HG02870 (cell line): Measurements from ENCODE around the gene DCAF6.

Experiments
- ATAC-seq: cut with Tn5 transposase; IDR thresholded peaks from one replicate; pipeline ENCODE4 v1.9.1; 2021; ENCODE audit warnings: mild to moderate bottlenecking, moderate library complexity; ENCODE audit not compliant: unreplicated experiment

The DCAF6 gene

GRCh38 chr1:167955915-167956314, 19.4 kb downstream of the DCAF6 start:
- no peak for ATAC-seq

DNA sequence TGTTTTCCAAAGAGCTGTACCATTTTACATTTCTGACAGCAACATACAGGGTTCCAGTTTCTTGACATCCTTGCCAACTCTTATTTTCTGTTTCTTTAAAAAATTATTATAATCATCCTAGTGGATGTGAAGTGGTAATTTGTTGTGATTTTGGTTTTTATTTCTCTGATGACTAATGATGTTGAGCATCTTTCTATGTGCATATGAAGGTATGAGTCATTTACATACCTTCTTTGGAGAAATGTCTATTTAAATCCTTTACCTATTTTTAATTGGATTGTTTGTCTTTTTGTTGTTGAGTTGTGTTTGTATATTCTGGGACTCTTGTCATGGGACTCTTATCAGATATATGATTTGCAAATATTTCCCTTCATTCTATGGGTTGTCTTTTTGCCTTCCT, 21.2 kb downstream of the DCAF6 start:
- no peak for ATAC-seq

- ATAC-seq: no peak
Measured at GRCh38 chr1:167964646-167965045, 28.2 kb downstream of the DCAF6 start.

DNA sequence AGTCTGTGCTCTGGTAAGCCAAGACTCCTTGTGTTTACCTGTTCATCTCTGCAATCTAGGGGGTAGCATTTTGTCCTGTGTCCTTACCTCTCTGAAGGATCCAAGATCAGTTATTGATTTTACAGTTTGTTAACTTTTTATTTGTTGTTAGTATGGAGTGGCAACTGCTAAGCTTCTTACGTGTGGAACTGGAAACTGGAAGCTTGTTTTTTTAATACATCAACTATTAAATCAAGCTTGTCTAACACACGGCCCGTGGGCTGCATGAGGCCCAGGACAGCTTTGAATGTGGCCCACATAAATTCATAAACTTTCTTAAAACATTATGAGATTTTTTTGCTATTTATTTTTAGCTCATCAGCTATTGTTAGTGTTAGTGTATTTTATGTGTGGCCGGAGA, 29.6 kb downstream of the DCAF6 start:
- ATAC-seq: no peak

DNA sequence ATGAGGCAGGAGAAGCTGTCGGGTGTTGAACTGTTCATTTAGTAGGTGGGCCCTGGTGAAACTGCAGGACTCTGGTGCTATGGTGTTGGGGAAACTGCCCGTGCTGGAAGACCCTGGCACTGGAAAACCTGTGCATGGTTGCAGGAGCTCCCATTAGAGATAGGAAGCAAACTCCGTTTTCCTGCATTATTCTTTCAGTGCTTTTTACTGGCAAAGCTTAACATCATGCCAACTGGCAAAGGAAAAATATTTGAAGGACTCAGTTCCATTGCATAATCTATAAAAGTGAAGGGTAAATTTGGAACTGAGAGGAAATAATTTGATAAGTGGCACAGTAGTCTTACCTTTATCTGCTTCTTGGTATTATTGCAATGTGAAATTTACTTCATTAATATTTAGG, 32.1 kb downstream of the DCAF6 start:
- no peak for ATAC-seq

DNA sequence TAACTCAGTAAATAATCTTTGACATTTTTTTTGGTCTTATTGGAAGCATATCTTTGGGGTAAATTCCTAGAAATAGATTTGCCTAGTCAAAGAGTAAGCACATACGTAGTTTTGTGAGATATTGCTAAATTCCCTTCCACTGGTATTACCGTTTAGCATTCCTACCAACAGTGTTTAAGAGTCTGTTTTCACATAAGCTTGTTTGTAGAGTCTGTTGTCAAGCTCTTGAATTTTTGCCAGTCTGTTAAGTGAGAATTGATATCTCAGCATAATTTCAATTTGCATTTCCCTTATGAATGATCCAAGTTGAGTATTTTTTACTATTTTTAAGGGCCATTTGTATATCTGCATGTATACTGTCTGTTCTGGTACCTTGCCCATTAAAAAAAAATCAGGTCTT, 37.3 kb downstream of the DCAF6 start:
- ATAC-seq: no peak

DNA sequence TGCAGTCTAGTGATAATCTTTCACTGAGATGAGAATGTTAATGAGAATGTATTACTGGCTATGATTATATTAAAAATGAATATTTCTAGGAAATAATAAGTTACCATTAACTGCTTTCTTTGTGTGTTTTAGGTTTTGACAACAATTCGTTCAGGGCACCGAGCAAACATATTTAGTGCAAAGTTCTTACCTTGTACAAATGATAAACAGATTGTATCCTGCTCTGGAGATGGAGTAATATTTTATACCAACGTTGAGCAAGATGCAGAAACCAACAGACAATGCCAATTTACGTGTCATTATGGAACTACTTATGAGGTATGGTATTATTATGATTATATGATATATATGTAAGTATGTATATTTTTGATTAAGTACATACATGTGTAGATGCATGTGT, 38.2 kb downstream of the DCAF6 start:
- ATAC-seq: no peak

GRCh38 chr1:167977245-167977644, 40.8 kb downstream of the DCAF6 start:
- ATAC-seq: no peak

GRCh38 chr1:167981933-167982332, 45.5 kb downstream of the DCAF6 start:
- ATAC-seq: no peak

GRCh38 chr1:167983797-167984420, 47.4 kb downstream of the DCAF6 start:
- ATAC-seq: no peak

GRCh38 chr1:167984886-167985489, 48.5 kb downstream of the DCAF6 start:
- ATAC-seq: no peak

- no peak for ATAC-seq
Measured at GRCh38 chr1:167987174-167987573, 50.7 kb downstream of the DCAF6 start.

GRCh38 chr1:167991546-167991945, 55.1 kb downstream of the DCAF6 start:
- ATAC-seq: no peak

DNA sequence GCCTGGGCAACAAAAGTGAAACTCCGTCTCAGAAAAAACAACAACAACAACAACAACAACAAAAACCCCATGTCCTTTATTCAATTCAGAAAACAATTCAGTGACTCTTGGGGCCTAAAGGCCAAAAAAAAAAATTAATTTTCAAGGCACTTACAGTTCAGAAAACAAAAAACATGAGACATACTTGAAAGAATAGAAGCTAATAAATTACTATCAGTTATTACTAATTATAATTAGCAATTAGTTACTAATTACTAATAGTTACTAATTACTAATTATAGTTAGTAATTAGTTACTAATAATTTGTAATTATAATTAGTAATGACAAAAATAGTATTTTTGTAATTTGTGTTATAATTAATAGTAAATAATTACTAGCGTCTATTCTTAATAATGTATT, 57.2 kb downstream of the DCAF6 start:
- no peak for ATAC-seq

DNA sequence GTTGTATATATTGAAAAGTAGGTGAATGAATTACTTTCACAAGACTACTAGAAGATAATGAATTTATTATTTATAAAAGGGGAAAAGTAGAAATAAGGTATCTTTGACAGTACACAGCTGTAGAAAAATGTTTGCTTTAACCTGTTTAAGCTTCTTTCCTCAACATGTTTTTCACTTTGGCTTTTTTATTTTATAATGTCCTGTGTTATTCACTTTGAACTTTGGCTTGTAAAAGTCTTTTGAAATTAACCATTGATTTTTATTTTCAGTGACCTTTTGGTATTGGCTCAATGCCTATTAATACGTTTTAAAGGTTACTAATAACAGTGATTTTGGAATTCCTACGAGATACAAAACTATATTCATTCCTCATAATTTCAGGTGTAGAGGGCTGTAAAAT, 58.1 kb downstream of the DCAF6 start:
- ATAC-seq: no peak

GRCh38 chr1:167995038-167995437, 58.6 kb downstream of the DCAF6 start:
- no peak for ATAC-seq

- no peak for ATAC-seq
Measured at GRCh38 chr1:167996266-167996665, 59.8 kb downstream of the DCAF6 start.

DNA sequence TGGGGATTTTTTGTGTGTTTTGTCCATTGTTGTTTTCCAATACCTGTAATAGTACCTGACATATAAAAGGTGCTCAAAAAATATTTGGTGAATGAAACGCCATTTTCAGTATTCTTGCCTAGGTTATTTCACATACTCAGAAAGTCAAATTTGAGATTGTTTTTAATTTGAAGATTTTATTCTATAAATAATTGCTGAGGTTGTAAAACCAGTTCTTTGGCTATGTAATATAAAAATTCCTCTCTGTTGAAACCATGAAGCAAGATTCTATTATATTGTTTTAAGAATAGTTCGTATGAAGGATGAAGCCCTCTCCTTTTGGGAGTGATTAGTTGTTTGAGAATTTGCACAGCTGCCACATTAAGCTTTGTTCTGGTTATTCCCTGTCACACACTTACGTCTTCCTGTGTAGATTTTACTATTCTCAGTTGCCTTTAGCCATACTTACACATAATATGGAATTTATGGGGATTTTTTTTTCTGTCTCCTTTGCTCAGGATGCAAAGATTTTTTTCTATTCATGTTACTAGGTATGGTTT, 60.6 kb downstream of the DCAF6 start:
- ATAC-seq: no peak

DNA sequence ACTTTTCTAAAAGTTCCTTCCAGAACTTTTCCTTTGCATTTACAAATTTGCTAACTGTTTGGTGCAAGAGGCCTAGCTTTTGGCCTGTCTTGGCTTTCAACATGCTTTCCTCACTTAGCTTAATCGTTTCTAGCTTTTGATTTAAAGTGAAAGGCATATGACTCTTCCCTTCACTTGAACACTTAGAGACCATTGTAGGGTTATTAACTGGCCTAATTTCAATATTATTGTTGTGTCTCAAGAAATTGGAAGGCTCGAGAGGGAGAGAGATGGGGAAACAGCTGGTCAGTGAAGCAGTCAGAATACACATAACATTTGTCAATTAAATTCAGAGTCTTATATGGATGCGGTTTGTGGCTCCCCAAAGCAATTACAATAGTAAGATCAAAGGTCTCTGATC, 63.4 kb downstream of the DCAF6 start:
- ATAC-seq: no peak

GRCh38 chr1:168000656-168001055, 64.2 kb downstream of the DCAF6 start:
- no peak for ATAC-seq

- no peak for ATAC-seq
Measured at GRCh38 chr1:168001213-168001612, 64.7 kb downstream of the DCAF6 start.

- ATAC-seq: no peak
Measured at GRCh38 chr1:168004531-168004930, 68.0 kb downstream of the DCAF6 start.

GRCh38 chr1:168005529-168005928, 69.0 kb downstream of the DCAF6 start:
- no peak for ATAC-seq
